SK-N-SH treated with all-trans-retinoic acid at 6 μM for 48 hours (cell line): ENCODE results near the gene CARD14.

ENCODE experiments used
- BACH2 ChIP-seq: fragments of 250-450 bp; sonication (Bioruptor Pico); IDR thresholded peaks from 2 replicates; pipeline ENCODE4 v1.9.0; 2021; ENCODE audit warnings: mild to moderate bottlenecking, borderline replicate concordance
- RARB ChIP-seq: fragments of 250-450 bp; sonication (Bioruptor Pico); IDR thresholded peaks from 2 replicates; pipeline ENCODE4 v1.8.0; 2021; ENCODE audit warnings: mild to moderate bottlenecking, moderate library complexity
- SNAI2 ChIP-seq: fragments of 250-450 bp; sonication (Bioruptor Pico); IDR thresholded peaks from 2 replicates; pipeline ENCODE4 v1.5.0; 2020; ENCODE audit warnings: mild to moderate bottlenecking, moderate library complexity
- TCF4 ChIP-seq: fragments of 250-450 bp; sonication (Bioruptor Pico); IDR thresholded peaks from 2 replicates; pipeline ENCODE4 v1.8.0; 2021; ENCODE audit warnings: mild to moderate bottlenecking, moderate library complexity, borderline replicate concordance

GRCh38 chr17:80212511-80212910 is 42.7 kb downstream of the CARD14 start:
- TF ChIP-seq RARB: no peak
- TF ChIP-seq BACH2 (CRISPR knock-in tag): no peak
- no peak for TF ChIP-seq TCF4
- TF ChIP-seq SNAI2 (CRISPR knock-in tag): no peak
